HG02642 (cell line): ENCODE measurements around the gene TSEN2.
"Not testable (repeated sequence)": the region's sequence is repeated elsewhere in the genome, so short reads cannot be mapped to it uniquely, and the experiment has no call there.

Experiments used
- ATAC-seq: cut with Tn5 transposase; IDR thresholded peaks from one replicate; pipeline ENCODE4 v1.9.1; 2021; ENCODE audit warnings: mild to moderate bottlenecking; ENCODE audit not compliant: unreplicated experiment, poor library complexity

Gene TSEN2

GRCh38 chr3:12451960-12452359, 32.3 kb upstream of the TSEN2 start:
- no peak for ATAC-seq

- ATAC-seq, result no peak
These were observed 31.6 kb upstream of the TSEN2 start for GRCh38 chr3:12452361-12453330.

- ATAC-seq, result no peak
These were observed 30.0 kb upstream of the TSEN2 start for GRCh38 chr3:12454076-12454815.

GRCh38 chr3:12454816-12455121, 29.5 kb upstream of the TSEN2 start:
- no peak for ATAC-seq

- no peak for ATAC-seq
These were observed 28.5 kb upstream of the TSEN2 start for GRCh38 chr3:12455740-12456139.

- ATAC-seq, result no peak
These were observed 27.8 kb upstream of the TSEN2 start for GRCh38 chr3:12456441-12456840.

GRCh38 chr3:12457380-12457779, 26.9 kb upstream of the TSEN2 start:
- not testable (repeated sequence) for ATAC-seq

GRCh38 chr3:12458901-12459300, 25.4 kb upstream of the TSEN2 start:
- no peak for ATAC-seq

GRCh38 chr3:12460127-12460526, 24.2 kb upstream of the TSEN2 start:
- ATAC-seq, result no peak

GRCh38 chr3:12461097-12461649, 23.1 kb upstream of the TSEN2 start:
- no peak for ATAC-seq

GRCh38 chr3:12462159-12462947, 21.9 kb upstream of the TSEN2 start:
- no peak for ATAC-seq

GRCh38 chr3:12463686-12464085, 20.6 kb upstream of the TSEN2 start:
- no peak for ATAC-seq

- ATAC-seq, result no peak
These were observed 20.1 kb upstream of the TSEN2 start for GRCh38 chr3:12464181-12464580.

GRCh38 chr3:12465151-12465835, 19.0 kb upstream of the TSEN2 start:
- no peak for ATAC-seq

GRCh38 chr3:12465836-12466225, 18.4 kb upstream of the TSEN2 start:
- ATAC-seq, result no peak

- ATAC-seq, result no peak
These were observed 16.5 kb upstream of the TSEN2 start for GRCh38 chr3:12467746-12468145.

- no peak for ATAC-seq
These were observed 16.0 kb upstream of the TSEN2 start for GRCh38 chr3:12468276-12468675.

- ATAC-seq, result no peak
These were observed 15.5 kb upstream of the TSEN2 start for GRCh38 chr3:12468757-12469156.

- ATAC-seq, result not testable (repeated sequence)
These were observed 15.1 kb upstream of the TSEN2 start for GRCh38 chr3:12469222-12469621.

GRCh38 chr3:12470111-12470510, 14.2 kb upstream of the TSEN2 start:
- ATAC-seq, result no peak
